ENCODE measurements around the gene RRP36.
A peak's percentile ranks its signal among the peaks of the same experiment; 100 is the strongest.

The RRP36 gene

DNA sequence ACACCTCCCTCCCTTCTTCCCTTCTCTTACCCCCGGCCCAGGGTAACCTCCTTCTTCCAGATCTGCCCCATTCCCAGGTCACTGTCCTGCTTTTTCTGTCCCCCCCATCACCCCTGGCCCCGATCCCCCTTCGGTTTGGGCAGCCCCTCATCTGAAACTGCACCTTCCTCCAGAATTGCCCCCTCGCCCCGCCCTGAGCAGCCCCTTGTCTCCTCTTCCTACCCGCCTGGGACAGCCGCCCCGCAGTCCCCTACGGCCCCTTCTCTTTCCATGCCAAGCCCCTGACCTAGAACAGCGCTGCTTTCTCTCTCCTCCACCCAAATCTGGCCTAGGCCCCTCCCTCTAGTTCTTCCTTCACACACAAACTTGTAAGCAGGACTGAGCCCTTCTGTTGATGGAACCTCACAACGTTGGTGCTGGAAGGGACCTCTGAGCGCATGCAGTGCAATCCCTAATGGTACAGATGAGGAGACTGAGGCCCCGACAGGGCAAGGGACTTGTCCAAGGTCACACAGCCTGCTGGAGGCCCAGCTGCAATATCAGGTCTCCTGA, 36.4 kb upstream of the RRP36 start:
- Histone ChIP-seq H3K9ac (ENCODE audit: low read length) (peak overlapping the region; percentile 77), H3K27ac (ENCODE audit: low read depth, low read length) (peak overlapping the region; percentile 20; the same call in 1 of the 2 replicates), H3K4me2 (ENCODE audit: low read depth, low read length, poor library complexity, severe bottlenecking) (peak overlapping the region; percentile 58), H3K9me3 (ENCODE audit: insufficient read depth, low read length) (no peaks in the 10 kb centered on the region), H4K20me1 (ENCODE audit: low read depth, low read length) (no peaks in the 10 kb centered on the region), H2AFZ (ENCODE audit: low read depth, low read length, severe bottlenecking) (peak overlapping the region; percentile 44), H3K9me2 (replicated peaks; ENCODE audit: insufficient read depth, low read length) (no peaks in the 10 kb centered on the region), H3K36me3 (ENCODE audit: low read length) (no peaks in the 10 kb centered on the region), H3F3A (ENCODE audit: insufficient read depth) (peaks cover 8% of the 10 kb centered on the region; the same call in 1 of the 2 replicates), H3K27me3 (ENCODE audit: low read length) (no peaks in the 10 kb centered on the region), H3K4me3 (ENCODE audit: insufficient read depth, low read length, poor library complexity, severe bottlenecking) (peak overlapping the region; percentile 67), H3K79me2 (ENCODE audit: insufficient read depth, low read length) (peaks cover 11% of the 10 kb centered on the region)
- TF ChIP-seq, protein P1, sequence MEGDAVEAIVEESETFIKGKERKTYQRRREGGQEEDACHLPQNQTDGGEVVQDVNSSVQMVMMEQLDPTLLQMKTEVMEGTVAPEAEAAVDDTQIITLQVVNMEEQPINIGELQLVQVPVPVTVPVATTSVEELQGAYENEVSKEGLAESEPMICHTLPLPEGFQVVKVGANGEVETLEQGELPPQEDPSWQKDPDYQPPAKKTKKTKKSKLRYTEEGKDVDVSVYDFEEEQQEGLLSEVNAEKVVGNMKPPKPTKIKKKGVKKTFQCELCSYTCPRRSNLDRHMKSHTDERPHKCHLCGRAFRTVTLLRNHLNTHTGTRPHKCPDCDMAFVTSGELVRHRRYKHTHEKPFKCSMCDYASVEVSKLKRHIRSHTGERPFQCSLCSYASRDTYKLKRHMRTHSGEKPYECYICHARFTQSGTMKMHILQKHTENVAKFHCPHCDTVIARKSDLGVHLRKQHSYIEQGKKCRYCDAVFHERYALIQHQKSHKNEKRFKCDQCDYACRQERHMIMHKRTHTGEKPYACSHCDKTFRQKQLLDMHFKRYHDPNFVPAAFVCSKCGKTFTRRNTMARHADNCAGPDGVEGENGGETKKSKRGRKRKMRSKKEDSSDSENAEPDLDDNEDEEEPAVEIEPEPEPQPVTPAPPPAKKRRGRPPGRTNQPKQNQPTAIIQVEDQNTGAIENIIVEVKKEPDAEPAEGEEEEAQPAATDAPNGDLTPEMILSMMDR (IDR thresholded peaks at IDR 0.05; ENCODE audit: insufficient read depth, low read length, poor library complexity, severe bottlenecking): no peak
- TF ChIP-seq EZH2phosphoT487 (conservative IDR thresholded peaks at IDR 0.05; ENCODE audit: low read length): no peak

DNA sequence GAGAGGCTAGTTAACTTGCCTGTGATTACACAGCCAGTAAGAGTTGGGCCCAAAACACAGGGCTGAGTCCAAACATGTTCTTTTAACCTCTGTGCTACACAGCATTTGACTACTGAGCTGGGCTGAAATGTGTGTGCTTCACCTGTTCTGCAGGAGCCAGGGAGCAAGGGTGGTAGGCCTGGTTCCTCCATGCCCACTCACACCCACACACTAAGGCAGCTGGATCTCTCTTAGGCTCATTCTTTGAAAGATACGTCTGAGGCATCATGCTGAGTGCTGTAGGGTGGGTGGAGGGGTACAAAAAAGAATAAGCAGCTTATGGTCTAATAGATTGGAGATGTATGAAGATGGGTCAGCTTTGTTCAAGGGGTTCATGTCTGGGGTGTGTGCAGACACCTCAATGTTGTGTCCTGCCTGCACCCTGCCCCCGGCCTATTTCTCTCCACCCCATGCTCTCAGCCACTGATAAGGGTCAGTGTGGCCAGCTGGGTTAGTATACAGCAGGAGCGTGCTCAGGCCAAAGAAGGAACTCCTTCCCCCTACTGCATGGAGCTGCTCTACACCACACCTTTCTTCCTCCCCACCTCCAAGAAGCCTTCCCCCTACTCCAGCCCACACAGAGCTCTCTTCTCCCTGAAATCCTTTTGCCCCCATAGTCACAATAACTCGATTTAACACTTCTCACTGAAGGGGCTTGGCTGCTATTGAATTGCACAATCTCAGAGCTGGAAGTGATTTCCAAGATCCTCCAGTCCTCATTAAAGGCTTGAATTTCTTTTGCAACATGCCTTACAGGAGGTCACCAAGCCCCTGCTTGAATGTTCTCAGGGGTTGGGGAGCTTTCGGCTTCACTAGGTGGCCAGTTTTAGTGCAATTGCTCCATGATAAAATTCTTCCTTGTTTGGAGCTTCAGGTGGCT, 33.6 kb upstream of the RRP36 start:
- H3K4me3 ChIP-seq (ENCODE audit: insufficient read depth, low read length, poor library complexity, severe bottlenecking): no peak overlapping the region
- H3K36me3 ChIP-seq (ENCODE audit: low read length): no peaks in the 10 kb centered on the region
- H3K9ac ChIP-seq (ENCODE audit: low read length): no peak overlapping the region
- H3K9me2 ChIP-seq (replicated peaks; ENCODE audit: insufficient read depth, low read length): no peaks in the 10 kb centered on the region
- no peaks in the 10 kb centered on the region for H3K27me3 ChIP-seq (ENCODE audit: low read length)
- no peaks in the 10 kb centered on the region for H4K20me1 ChIP-seq (ENCODE audit: low read depth, low read length)
- no peaks in the 10 kb centered on the region for H3K9me3 ChIP-seq (ENCODE audit: insufficient read depth, low read length)
- H3F3A ChIP-seq (ENCODE audit: insufficient read depth): no peaks in the 10 kb centered on the region
- H2AFZ ChIP-seq (ENCODE audit: low read depth, low read length, severe bottlenecking): no peak overlapping the region
- H3K4me2 ChIP-seq (ENCODE audit: low read depth, low read length, poor library complexity, severe bottlenecking): no peak overlapping the region
- H3K79me2 ChIP-seq (ENCODE audit: insufficient read depth, low read length): peaks cover 11% of the 10 kb centered on the region
- TF ChIP-seq EZH2phosphoT487 (conservative IDR thresholded peaks at IDR 0.05; ENCODE audit: low read length): no peak
- TF ChIP-seq, protein P1 (IDR thresholded peaks at IDR 0.05; ENCODE audit: insufficient read depth, low read length, poor library complexity, severe bottlenecking): no peak
- H3K27ac ChIP-seq (ENCODE audit: low read depth, low read length): no peak overlapping the region

GRCh38 chr6:42988486-42989020, 32.9 kb upstream of the RRP36 start:
- Histone ChIP-seq H3K9ac (ENCODE audit: low read length) (no peak overlapping the region), H4K20me1 (ENCODE audit: low read depth, low read length) (no peaks in the 10 kb centered on the region), H3K79me2 (ENCODE audit: insufficient read depth, low read length) (peaks cover 11% of the 10 kb centered on the region), H3F3A (ENCODE audit: insufficient read depth) (no peaks in the 10 kb centered on the region), H3K9me3 (ENCODE audit: insufficient read depth, low read length) (no peaks in the 10 kb centered on the region), H2AFZ (ENCODE audit: low read depth, low read length, severe bottlenecking) (no peak overlapping the region), H3K4me3 (ENCODE audit: insufficient read depth, low read length, poor library complexity, severe bottlenecking) (no peak overlapping the region), H3K27me3 (ENCODE audit: low read length) (no peaks in the 10 kb centered on the region), H3K27ac (ENCODE audit: low read depth, low read length) (no peak overlapping the region), H3K9me2 (replicated peaks; ENCODE audit: insufficient read depth, low read length) (no peaks in the 10 kb centered on the region), H3K4me2 (ENCODE audit: low read depth, low read length, poor library complexity, severe bottlenecking) (no peak overlapping the region), H3K36me3 (ENCODE audit: low read length) (no peaks in the 10 kb centered on the region)
- TF ChIP-seq, protein P1 (IDR thresholded peaks at IDR 0.05; ENCODE audit: insufficient read depth, low read length, poor library complexity, severe bottlenecking): no peak
- TF ChIP-seq EZH2phosphoT487 (conservative IDR thresholded peaks at IDR 0.05; ENCODE audit: low read length): no peak
